HG03469 (cell line): ENCODE results near the gene CACTIN.
"Not testable (repeated sequence)": the region's sequence is repeated elsewhere in the genome, so short reads cannot be mapped to it uniquely, and the experiment has no call there.

Experiments used
- ATAC-seq: cut with Tn5 transposase; IDR thresholded peaks from one replicate; pipeline ENCODE4 v1.9.1; 2021; ENCODE audit warnings: mild to moderate bottlenecking, moderate library complexity, moderate number of reproducible peaks; ENCODE audit not compliant: unreplicated experiment

Gene CACTIN

DNA sequence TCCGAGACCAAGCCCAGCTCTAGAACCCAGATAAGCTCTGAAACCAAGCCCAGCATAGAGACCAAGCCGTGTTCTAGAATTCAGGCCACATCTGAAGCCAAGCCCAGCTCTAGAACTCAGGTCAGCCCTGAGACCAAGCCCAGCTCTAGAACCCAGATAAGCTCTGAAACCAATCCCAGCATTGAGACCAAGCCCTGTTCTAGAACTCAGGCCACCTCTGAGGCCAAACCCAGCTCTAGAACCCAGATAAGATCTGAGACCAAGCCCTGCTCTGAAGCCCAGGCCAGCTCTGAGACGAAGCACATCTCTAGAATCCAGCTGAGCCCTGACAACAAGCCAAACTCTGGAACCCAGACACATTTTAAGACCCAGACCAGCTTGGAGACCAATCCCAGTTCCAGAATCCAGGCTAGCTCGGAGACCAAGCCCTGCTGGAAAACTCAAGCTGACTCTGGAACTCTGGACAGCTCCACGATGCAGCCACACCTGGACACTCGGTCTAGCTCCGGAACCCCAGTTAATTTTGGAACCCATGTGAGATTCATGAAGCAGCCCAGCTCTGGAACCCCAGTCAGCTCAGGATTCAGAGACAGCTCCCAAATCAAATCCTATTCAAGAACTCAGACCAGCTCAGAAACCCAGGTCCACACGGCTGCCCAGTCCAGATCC is 35.5 kb downstream of the CACTIN start:
- ATAC-seq, result no peak

DNA sequence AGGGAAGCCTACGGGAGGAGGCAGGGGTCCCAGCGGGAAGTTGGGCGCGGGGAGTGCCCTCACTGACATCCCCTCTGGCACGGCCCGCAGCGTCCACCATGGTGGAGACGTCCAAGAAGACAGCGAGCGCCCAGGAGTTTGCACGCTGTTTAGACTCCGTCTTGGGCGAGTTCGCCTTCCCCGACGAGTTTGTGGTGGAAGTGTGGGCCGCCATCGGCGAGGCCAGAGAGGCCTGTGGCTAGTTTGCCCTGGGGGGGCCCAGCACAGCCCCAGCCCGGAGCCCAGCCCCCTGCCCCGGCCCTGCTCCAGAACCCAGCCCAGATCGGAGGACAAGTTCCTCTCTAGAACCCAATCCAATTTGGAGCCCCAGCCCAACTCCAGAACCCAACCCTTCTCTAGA is 36.6 kb downstream of the CACTIN start:
- no peak for ATAC-seq

DNA sequence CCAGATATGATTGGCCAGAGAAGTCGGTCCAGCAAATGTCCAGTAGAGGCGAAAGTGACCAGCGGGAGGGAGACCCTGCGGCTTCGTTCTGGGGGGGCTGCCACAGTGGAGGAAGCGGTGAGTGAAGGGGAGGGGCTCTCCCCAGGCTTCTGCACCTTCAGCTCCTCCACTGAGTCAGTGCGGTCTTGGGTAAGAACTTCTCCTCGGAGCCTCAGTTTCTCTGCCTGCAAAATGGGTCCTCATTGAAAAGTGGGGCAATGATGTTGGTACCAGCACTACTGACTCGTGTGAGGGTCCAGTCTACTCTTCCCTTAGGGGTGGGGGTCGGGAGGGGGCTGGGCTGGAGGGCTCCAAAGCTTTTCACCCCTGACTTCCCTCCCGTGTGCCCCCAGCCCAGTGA is 37.2 kb downstream of the CACTIN start:
- no peak for ATAC-seq

DNA sequence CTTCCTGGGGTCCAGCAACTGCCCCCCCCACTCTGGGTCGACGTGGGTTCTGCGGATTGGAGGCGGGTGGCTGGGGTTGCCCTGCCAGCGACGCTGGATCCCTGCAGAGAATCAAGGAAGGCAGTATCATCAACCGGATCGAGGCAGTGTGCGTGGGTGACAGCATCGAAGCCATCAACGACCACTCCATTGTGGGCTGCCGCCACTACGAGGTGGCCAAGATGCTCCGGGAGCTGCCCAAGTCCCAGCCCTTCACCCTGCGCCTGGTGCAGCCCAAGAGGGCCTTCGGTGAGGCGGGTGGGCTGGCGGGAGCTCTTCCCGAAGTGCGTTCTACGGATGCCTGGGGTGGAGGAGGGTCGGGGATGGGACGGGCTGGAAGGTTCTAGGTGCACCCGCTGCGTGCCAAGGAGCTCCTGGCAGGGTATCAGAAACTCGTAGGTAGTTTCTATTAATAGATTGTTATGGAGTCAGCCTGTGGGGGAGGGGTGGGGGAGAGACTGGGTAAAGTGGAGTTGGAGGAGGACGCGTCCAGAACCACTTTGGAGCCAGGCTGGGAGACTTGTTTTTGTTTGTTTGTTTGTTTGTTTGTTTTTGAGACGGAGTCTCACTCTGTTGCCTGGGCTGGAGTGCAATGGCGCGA is 39.8 kb downstream of the CACTIN start:
- no peak for ATAC-seq

DNA sequence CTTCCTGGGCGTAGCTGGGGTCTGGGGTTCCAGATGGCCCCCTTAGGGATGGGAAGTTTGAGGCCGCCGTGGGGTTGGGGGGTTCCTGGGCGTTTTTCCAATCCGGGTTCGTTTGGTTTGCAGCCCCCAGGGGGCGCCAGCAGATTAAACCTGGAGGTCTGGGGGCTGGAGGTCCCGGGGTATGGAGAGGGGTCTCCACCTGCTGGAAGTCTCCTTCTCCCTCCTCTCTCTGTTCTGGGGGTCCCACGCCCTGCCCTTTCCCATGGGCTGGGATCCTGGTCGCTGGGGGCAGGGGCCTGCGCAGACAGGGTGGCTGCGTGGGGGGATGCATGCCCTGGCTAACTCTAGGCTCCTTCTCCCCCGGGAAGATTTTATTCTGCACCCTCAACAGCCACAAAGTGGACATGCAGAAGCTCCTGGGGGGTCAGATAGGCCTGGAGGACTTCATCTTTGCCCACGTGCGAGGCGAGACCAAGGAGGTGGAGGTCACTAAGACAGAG is 40.4 kb downstream of the CACTIN start:
- no peak for ATAC-seq

DNA sequence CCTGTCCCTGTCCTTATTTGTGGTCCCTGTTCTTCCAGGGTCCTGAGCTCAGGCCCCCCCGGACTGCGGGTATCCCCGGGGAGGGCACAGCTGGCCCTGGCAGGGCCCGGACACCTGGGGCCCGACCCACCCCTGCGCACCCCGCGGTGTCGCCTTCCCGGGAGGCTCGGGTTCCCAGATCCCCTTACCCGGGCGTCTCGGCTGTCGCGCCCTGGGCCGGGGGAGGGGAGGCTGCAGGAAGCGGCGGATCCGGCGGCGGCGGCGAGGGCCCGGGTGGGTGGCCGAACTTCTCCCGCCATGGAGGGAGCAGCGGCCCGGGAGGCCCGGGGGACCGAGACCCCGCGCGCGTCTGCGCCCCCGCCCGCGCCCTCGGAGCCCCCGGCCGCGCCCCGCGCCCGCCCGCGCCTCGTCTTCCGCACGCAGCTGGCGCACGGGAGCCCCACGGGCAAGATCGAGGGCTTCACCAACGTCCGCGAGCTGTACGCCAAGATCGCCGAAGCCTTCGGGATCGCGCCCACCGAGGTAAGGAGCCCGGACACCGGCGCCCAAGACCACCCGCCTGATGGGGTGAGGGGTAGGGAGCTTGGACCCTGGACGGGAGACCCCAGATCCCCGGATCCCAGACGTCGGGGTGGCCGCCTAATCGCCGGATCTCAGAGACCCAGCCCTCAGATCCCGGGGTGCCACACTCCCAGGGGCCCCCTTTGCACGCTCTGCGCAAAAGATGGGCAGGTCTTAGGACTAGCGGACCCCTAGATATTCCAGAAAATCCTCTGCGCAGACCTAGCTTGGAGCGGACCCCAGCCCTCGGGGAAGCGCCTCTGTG is 41.1 kb downstream of the CACTIN start, which contains the start of gene GIPC3:
Gene GIPC3, plus strand, starts transcription at position 178 of the 826 bp plus-strand sequence. Its CDS starts 120 bp downstream, at position 298.
- ATAC-seq, result no peak

DNA sequence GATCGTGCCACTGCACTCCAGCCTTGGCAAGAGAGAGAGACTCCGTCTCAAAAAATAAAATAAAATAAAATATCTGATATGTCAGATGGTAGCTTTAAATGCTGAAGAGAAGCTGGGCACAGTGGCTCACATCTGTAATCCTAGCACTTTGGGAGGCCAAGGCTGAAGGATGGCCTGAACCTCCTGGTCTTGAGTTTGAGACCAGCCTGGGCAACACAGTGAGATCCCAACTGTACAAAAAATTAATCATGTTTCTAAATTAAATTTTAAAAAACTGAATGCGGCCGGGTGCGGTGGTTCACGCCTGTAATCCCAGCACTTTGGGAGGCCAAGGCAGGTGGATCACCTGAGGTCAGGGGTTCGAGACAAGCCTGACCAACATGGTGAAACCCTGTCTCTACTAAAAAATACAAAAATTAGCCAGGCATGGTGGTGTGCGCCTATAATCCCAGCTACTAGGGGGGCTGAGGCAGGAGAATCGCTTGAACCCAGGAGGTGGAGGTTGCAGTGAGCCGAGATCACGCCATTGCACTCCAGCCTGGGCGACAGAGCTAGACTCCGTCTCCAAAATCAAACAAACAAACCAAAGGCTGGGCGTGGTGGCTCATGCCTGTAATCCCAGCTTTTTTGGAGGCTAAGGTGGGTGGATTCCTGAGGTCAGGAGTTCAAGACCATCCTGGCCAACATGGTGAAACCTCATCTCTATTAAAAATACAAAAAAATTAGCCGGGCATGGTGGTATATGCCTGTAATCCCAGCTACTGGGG is 42.4 kb downstream of the CACTIN start:
- ATAC-seq, result not testable (repeated sequence)

DNA sequence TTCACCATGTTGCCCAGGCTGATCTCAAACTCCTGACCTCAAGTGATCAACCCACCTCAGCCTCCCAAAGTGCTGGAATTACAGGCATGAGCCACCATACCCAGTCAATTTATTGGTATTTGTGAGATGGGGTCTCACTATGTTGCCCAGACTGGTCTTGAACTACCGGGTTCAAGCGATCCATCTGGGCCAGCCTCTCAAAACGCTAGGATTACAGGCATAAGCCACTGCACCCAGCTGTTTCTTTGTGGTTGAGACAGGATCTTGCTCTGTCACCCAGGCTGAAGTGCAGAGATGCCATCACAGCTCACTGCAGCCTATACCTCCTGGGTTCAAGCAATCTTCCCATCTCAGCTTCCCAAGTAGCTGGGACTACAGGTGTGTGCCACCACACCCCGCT is 44.8 kb downstream of the CACTIN start:
- not testable (repeated sequence) for ATAC-seq

DNA sequence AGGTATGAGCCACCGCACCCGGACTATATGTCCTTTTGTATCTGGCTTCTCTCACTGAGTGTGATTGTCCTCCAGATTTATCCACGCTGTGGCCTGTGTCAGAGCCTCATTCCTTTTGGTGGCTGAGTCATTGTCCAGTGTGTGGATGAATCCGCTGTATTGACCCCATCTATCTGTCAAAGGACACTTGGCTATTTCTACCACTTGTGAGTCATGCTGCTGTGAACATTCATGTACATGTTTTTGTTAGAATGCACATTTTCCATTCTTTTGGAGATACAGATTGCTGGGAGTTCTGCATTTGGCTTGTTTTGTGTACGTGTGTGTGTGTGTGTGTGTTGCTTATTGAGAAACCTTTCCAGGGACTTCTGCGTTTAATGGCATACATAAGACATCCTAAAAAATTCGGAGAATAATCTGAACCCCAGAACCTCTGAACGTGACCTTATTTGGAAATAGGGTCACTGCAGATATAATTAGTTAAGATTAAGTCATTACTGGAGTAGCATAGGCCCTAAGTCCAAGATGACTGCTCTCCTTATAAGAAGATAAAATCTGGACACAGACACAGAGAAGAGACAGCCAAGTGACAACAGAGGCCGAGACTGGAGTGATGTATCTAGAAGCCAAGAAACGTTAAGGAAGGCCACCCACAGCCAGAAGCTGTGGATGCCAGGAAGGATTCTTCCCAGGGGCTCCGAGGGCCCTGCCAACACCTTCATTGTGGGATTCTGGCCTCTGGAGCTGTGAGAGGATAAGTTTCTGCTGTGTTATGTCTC is 46.2 kb downstream of the CACTIN start:
- no peak for ATAC-seq

DNA sequence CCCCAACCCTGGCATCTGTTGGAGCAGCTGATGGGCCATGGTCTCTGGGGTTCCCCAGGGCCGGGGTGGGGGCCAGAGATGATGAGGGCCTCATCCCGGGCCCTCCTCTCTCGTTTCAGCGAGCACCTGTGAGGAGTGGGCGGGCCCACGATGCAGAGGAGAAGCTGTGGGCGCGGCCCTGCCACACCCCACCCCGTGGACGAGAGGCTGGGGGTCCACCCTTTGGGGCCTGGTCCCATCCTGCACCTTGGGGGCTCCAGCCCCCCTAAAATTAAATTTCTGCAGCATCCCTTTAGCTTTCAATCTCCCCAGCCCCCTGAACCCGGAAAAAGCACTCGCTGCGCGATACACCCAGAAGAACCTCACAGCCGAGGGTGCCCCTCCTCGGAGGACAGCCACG is 48.2 kb downstream of the CACTIN start:
- ATAC-seq, result no peak

DNA sequence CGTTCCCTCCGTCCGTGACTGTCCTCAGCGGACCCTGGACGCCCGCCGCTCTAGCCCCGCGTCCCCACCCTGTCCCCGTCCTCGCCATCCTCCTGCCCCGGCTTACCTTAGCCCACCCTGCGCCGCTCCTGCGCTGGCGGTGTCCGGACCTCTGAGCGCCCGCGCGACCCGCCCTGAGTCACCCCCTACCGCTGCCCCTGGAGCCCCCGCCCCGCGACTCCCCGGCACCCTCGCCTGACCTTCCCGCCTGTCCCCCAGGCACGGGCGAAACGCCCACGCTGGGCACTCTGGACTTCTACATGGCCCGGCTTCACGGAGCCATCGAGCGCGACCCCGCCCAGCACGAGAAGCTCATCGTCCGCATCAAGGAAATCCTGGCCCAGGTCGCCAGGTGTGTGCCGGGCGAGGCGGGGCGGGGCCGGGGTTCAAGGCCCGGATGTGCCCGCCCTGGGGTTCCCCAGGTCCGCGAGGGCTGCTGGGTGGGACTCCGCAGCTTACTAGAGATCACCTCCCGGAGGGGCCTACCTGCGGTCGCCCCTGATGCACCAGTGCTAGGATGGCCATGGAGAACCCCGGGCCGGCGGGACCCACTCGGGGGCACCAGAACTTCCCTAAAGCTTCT is 48.8 kb downstream of the CACTIN start:
- no peak for ATAC-seq

DNA sequence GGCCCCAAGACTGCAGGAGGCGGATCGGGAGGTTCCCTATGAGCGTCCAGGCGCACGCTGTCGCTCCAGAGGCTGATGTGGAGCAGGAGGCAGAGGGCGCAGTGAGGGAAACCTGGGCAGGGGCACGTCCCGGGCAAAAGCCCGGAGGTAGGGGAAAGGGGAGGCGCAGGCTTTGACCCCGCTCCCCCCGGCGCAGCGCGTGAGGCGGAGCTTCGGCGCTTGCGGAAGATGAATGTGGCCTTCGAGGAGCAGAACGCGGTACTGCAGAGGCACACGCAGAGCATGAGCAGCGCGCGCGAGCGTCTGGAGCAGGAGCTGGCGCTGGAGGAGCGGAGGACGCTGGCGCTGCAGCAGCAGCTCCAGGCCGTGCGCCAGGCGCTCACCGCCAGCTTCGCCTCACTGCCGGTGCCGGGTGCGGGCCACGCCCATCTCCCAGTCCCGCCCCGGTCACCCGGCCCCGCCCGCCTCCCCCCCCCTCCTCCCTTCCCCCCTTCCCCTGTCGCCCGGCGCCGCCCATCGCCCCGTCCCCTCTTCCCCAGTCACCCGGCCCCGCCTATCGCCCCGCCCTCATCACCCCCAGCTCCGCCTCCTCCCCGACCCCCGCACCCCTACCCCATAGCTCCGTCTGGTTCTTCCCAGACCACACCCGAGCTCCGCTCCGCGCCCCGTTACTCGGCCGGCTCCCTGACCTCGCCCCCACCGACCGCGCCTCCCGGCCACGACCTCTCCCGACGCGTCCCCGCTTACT is 49.7 kb downstream of the CACTIN start:
- no peak for ATAC-seq

DNA sequence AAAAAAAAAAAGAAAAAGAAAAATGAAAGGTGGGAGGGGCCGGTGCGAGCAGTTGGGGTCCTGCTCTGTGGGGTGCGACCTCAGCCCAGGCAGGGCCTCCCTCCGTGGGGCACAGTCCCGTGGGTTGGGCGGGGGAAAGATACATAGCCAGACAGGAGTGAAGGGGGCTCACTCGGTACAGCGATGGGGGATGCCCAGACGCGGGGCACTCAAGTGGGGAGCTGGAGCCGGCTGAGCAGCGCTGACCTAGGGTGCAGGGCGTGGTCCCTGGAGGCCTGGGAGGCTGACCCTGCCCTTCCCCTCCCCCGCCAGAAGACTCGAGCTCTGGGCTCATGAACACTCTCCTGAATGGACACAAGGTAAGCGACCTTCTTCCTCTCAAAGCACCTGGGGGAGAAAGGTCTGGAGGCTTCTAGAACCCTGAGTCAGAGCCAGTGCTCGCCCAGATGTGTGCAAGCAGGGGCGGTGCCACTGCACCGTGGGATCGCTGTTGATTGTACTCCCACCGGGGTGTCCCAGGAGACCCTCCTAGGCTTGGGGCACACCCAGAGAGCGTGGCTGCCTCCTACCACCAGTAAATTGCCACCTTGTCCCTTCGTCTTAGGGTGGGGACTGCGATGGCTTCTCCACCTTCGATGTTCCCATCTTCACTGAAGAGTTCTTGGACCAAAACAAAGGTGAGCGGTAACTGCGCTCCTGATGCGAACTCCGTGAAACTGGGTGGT is 50.5 kb downstream of the CACTIN start:
- no peak for ATAC-seq

DNA sequence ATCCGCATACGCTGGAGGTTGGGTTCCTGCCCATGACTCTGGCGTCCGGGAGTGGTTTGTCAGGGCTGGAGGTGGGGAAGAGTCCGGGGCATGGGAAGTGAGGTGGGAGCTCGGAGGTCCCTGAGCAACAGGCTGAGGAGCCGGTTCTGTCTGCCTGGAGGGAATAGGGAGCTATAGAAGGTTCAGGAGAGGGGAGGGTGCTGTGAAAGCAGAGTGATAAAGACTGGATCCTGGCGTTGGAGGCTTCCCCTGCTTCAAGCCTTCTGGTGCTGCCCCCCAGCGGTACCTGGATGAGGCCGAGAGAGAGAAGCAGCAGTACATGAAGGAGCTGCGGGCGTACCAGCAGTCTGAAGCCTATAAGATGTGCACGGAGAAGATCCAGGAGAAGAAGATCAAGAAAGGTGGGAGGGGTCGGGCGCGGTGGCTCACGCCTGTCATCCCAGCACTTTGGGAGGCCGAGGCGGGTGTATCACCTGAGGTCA is 51.3 kb downstream of the CACTIN start:
- no peak for ATAC-seq

DNA sequence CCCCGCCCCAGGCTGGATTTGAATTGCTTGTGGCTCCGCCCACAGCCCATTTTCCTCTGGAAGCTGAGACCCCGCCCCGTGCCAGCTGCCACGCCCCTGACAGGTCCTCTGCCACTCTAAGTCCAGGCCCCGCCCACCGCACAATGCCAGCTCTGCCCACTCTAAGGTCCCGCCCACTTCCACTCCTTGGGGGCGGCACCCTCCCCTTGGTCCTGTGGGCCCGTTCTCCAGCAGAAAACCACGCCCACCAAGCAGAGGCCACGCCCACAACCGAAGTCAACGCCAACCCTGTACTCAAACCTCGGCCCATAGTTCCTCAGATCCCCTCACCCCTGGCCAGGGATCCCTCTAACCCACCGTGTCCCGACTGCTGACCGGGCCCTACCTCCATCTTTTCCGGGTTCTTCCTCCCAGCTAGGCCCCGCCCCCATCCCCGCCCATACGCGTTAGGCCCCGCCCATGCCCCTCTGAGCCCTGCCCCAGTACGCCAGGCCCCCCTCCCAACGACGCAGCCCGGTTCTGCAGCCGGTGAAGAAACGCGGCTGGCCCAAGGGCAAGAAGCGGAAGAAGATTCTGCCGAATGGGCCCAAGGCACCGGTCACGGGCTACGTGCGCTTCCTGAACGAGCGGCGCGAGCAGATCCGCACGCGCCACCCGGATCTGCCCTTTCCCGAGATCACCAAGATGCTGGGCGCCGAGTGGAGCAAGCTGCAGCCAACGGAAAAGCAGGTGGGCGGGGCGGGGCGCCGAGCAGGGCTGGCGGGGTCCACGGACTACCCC is 52.5 kb downstream of the CACTIN start:
- no peak for ATAC-seq

DNA sequence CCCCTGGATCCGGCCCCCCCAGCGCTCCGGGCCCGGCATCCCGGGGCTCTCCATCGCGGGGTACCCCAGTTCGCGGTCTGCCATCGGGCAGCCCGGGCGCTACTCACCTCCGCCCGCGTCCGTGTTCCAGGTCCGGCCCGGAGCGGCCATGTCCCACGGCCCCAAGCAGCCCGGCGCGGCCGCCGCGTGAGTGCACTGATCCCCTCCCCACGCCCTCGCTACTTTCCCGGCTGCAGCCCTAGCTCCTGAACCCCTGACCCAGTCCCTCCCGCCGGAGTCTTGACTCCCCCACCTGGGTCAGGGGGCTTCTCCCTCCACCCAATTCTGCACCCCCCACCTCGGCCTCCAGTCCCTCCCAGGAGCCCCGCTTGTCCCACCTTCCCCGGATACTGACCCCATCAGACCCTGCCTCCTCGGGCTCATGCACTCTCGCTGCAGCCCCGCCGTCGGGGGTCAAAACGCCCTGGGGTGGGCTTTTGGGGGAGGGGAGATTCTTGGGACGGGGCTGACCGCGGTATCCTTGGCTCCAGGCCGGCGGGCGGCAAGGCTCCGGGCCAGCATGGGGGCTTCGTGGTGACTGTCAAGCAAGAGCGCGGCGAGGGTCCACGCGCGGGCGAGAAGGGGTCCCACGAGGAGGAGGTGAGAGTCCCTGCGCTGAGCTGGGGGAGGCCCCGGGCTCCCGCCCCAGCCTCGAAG is 53.3 kb downstream of the CACTIN start:
- no peak for ATAC-seq

DNA sequence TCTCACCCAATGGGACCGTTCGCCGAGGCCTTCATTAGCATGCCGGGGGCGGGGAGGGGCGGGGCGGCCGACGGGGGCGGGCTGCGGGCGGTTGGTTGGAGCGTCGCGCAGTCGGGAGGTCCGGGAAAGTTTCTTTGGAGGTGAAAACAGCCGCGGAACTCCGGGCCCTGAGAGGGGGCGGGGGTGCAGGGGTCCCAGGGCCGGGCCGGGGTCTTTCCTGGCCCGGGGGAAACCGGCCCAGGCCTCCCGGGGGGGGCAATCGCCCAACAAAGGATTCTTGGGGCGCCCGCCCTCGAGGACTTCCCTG is 53.8 kb downstream of the CACTIN start, which contains the start of gene HMG20B:
Gene HMG20B, plus strand, starts transcription at position 90 of the 307 bp plus-strand sequence. CDS start 366 bp downstream, outside the sequence.
- ATAC-seq, result no peak
